Measurements from ENCODE around the gene LCN1. TPM values are rescaled to one million over a fixed set of nuclear protein-coding genes. Genes with fewer than 3 reads are reported as not detected.

The LCN1 gene
- total RNA-seq, 1 experiment from 2014 or later, result not detected

DNA sequence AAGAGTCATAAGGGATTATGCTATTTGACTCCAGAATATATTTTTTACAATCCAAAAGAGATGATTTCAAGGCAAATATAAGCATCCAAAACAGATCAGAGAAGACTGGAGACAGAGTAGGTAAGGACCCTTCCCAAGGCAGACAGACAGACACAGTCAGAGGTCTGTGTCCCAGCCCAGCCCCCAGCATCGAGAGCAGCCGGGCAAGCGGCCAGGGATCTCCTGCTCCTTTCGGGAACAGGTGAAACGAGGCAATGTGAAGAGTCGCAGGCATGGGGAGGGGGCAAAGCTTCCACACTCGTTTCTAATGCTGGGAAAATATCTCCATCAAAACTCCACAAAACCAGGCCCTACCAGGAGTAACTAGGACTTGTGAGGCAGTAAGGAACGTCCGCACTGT lies 46.1 kb downstream of the LCN1 start:
- peaks cover 79% of the 10 kb centered on the region for H3K27me3 ChIP-seq (ENCODE audit: insufficient read depth, low read depth)
- DNase-seq, result no peak
- H4K20me1 ChIP-seq (ENCODE audit: insufficient read depth), result no peaks in the 10 kb centered on the region
- no peaks in the 10 kb centered on the region for H3K9me2 ChIP-seq (ENCODE audit: insufficient read depth)
- CTCF ChIA-PET, result no interaction called here
- no peaks in the 10 kb centered on the region for H3K9me3 ChIP-seq (ENCODE audit: insufficient read depth, low read depth)
- no peaks in the 10 kb centered on the region for H3K79me2 ChIP-seq (ENCODE audit: low read depth)
- TF ChIP-seq EZH2 (IDR thresholded peaks at IDR 0.05; ENCODE audit: low read depth), result no peak
- TF ChIP-seq, protein P1, sequence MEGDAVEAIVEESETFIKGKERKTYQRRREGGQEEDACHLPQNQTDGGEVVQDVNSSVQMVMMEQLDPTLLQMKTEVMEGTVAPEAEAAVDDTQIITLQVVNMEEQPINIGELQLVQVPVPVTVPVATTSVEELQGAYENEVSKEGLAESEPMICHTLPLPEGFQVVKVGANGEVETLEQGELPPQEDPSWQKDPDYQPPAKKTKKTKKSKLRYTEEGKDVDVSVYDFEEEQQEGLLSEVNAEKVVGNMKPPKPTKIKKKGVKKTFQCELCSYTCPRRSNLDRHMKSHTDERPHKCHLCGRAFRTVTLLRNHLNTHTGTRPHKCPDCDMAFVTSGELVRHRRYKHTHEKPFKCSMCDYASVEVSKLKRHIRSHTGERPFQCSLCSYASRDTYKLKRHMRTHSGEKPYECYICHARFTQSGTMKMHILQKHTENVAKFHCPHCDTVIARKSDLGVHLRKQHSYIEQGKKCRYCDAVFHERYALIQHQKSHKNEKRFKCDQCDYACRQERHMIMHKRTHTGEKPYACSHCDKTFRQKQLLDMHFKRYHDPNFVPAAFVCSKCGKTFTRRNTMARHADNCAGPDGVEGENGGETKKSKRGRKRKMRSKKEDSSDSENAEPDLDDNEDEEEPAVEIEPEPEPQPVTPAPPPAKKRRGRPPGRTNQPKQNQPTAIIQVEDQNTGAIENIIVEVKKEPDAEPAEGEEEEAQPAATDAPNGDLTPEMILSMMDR (conservative IDR thresholded peaks at IDR 0.05), result no peak
- intact Hi-C loops (cut with micrococcal nuclease; ENCODE audit: unreplicated experiment), result no loop called here
- no peak overlapping the region for H3K27ac ChIP-seq
- BruUV-seq (replicated peaks), result no TSS peak
- H3K4me1 ChIP-seq (replicated peaks; ENCODE audit: insufficient read depth), result no peaks in the 10 kb centered on the region
- POLR2A ChIA-PET (ENCODE audit: unreplicated experiment), result no interaction called here
- no peak overlapping the region for H2AFZ ChIP-seq
- no peaks in the 10 kb centered on the region for H3K36me3 ChIP-seq (ENCODE audit: low read depth)
- H3F3A ChIP-seq (ENCODE audit: insufficient read depth, low read depth), result no peaks in the 10 kb centered on the region
- H3K4me3 ChIP-seq, result no peak overlapping the region
- H3K4me2 ChIP-seq, result no peak overlapping the region

DNA sequence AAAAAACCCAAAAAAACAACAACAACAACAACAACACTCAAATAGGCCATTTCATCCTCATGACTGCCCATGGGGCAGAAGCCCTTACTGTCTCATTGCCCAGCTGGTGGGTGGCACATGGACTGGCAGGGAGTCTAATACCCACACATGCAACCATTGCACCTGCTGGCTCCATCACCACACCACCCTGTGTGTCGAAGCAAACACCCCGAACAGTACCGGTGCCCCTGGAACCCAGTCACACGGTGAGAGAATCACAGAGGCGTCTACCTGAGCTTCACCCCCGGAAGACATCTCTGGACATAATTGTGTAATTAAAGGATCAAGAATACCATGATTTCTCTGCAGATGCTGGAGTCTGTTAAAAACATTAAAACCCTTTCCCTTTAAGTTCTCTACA lies 46.8 kb downstream of the LCN1 start:
- H3K9me3 ChIP-seq (ENCODE audit: insufficient read depth, low read depth), result no peaks in the 10 kb centered on the region
- no peak overlapping the region for H3K27ac ChIP-seq
- no peak overlapping the region for H2AFZ ChIP-seq
- no peak for DNase-seq
- CTCF ChIA-PET, result no interaction called here
- no peaks in the 10 kb centered on the region for H3F3A ChIP-seq (ENCODE audit: insufficient read depth, low read depth)
- H3K36me3 ChIP-seq (ENCODE audit: low read depth), result no peaks in the 10 kb centered on the region
- no peaks in the 10 kb centered on the region for H3K79me2 ChIP-seq (ENCODE audit: low read depth)
- no peak overlapping the region for H3K4me3 ChIP-seq
- no peak overlapping the region for H3K4me2 ChIP-seq
- H3K27me3 ChIP-seq (ENCODE audit: insufficient read depth, low read depth), result peaks cover 74% of the 10 kb centered on the region
- intact Hi-C loops (cut with micrococcal nuclease; ENCODE audit: unreplicated experiment), result no loop called here
- H3K9me2 ChIP-seq (ENCODE audit: insufficient read depth), result no peaks in the 10 kb centered on the region; the same call in 1 of the 2 replicates
- H3K4me1 ChIP-seq (replicated peaks; ENCODE audit: insufficient read depth), result no peaks in the 10 kb centered on the region
- POLR2A ChIA-PET (ENCODE audit: unreplicated experiment), result no interaction called here
- no peaks in the 10 kb centered on the region for H4K20me1 ChIP-seq (ENCODE audit: insufficient read depth)
- no TSS peak for BruUV-seq (replicated peaks)
- TF ChIP-seq, protein P1 (conservative IDR thresholded peaks at IDR 0.05), result no peak

GRCh38 chr9:135570456-135570855 lies 49.2 kb downstream of the LCN1 start:
- Histone ChIP-seq H3K27me3 (ENCODE audit: insufficient read depth, low read depth) (peaks cover 81% of the 10 kb centered on the region), H2AFZ (no peak overlapping the region), H3K4me3 (no peak overlapping the region), H3F3A (ENCODE audit: insufficient read depth, low read depth) (no peaks in the 10 kb centered on the region), H3K27ac (no peak overlapping the region), H3K79me2 (ENCODE audit: low read depth) (no peaks in the 10 kb centered on the region), H3K9me2 (ENCODE audit: insufficient read depth) (no peaks in the 10 kb centered on the region; the same call in 1 of the 2 replicates), H4K20me1 (ENCODE audit: insufficient read depth) (no peaks in the 10 kb centered on the region), H3K36me3 (ENCODE audit: low read depth) (no peaks in the 10 kb centered on the region), H3K4me1 (replicated peaks; ENCODE audit: insufficient read depth) (no peaks in the 10 kb centered on the region), H3K9me3 (ENCODE audit: insufficient read depth, low read depth) (no peaks in the 10 kb centered on the region), H3K4me2 (no peak overlapping the region)
- DNase-seq, result no peak
- intact Hi-C loops (cut with micrococcal nuclease; ENCODE audit: unreplicated experiment), result no loop called here
- ChIA-PET CTCF (no interaction called here), POLR2A (ENCODE audit: unreplicated experiment) (no interaction called here)
- TF ChIP-seq, protein P1 (conservative IDR thresholded peaks at IDR 0.05), result no peak
- TF ChIP-seq EZH2 (IDR thresholded peaks at IDR 0.05; ENCODE audit: low read depth), result no peak
- BruUV-seq (replicated peaks), result no TSS peak

Data from PC-9 (cell line).